GM19468 (cell line): ENCODE measurements around the gene CEP95.
"Not testable (repeated sequence)": the region's sequence is repeated elsewhere in the genome, so short reads cannot be mapped to it uniquely, and the experiment has no call there.

Experiments used
- ATAC-seq: cut with Tn5 transposase; IDR thresholded peaks from one replicate; pipeline ENCODE4 v1.9.1; 2021; ENCODE audit warnings: mild to moderate bottlenecking, moderate library complexity, moderate number of reproducible peaks; ENCODE audit not compliant: unreplicated experiment; ENCODE audit errors: extremely low read depth

Gene CEP95

DNA sequence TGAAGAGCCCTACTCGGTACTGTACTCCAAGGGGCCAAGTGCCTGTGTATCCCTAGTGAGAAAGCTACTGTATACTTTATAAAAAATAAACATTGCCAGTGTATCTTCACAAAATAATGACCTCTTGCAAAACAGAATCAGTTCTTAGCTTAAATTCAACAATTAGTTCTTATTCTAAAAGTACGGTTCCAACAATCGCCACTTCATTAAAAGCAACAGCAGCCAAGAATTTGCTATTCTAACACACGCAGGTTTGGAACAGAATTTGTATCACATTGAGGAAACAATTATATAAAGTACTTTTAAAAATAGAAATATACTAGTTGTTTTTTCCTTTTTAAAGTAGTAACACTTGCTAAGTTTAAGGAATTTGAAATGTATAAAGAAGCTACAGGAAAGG is 48.5 kb downstream of the CEP95 start:
- ATAC-seq, result no peak

DNA sequence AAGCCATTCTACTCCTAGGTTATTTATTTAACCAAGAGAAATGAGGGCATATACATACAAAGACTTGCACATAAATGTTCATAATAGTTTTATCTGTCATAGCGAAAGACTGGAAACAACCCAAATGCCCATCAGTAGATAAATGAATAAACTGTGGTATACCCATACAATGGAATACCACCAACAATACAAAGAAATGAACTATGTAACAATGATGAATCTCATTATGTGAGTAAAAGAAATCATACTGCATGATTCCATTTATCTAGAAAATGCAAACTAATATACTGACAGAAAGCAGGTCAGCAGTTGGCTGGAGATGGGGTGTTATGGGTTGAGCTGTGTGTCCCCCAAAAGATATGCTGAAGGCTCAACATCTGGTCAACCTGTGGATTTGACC is 57.3 kb downstream of the CEP95 start:
- ATAC-seq, result no peak

DNA sequence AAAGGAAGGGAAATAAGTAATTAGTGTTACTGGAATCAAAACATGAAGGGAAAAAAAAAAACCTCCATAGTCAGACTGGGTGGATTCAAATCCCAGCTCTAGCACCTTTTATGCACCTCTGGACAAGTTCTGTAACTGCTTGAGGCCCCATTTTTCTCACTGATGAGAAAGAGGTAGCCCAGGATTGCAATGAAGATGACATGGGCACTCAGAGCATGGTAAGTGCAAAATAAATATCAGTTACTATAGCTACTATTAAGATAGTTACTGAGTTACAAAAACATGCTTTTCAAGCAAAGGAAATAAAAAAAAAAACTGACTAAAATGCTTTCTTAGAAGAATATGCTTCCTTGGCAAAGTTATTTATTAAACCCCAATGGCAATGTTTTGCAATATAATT is 58.8 kb downstream of the CEP95 start:
- ATAC-seq, result no peak

DNA sequence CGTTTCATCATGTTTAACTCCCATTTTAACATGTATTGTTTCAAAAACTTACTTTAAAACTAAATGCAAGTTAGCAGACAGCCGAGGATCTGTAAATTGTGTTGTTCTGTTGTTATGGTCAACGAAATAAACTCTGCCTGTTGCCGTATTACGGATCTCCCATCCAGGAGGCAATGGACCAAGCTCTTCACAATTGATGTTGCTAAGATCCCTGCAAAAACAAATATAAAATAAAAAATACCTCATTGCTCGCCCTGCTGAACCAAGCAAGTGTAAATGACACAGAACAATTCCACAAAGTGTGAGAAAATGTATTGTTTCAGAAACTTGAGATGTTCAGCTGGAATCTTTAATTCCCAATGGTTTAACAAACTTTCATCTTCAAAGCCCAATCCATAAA is 65.0 kb downstream of the CEP95 start:
- ATAC-seq, result no peak

DNA sequence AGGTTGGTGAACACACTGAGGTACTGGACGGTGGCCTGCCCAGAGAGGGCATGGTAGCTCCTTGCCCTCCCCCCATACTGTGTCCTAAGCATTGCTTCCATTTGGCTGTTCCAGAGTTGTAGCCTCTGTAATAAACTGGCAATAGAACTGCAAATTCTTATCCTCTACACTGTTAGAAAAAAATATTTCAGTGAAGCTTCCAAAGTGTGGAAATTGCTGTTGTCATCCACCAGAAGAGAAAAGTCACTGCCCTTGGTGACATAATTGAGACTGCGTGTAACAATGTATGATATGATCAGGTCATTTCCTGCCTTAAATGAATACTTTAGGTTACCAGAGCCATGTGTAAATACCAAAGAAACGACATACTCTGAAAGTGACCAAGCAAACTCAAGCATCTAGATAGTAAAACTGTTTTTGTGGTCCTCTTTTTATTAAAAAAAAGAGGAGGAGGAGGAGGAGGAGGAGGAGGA is 65.9 kb downstream of the CEP95 start:
- no peak for ATAC-seq

DNA sequence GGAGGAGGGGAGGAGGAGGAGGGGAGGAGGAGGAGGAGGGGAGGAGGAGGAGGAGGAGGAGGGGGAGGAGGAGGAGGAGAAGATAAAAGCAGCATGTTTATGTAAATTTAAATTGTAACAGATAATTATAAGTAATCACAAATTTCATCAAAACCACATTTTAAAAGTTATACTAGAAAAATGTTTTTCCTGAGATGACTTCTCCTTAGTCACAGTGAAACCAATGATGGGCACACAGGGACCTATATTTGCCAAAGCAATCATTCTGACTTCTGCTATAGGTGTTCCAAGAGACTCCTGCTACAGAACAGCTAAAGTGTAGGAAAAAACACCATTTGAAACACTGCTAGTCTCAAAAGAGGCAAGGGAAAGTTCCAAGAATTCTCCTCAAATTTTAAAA is 66.4 kb downstream of the CEP95 start:
- ATAC-seq, result no peak

DNA sequence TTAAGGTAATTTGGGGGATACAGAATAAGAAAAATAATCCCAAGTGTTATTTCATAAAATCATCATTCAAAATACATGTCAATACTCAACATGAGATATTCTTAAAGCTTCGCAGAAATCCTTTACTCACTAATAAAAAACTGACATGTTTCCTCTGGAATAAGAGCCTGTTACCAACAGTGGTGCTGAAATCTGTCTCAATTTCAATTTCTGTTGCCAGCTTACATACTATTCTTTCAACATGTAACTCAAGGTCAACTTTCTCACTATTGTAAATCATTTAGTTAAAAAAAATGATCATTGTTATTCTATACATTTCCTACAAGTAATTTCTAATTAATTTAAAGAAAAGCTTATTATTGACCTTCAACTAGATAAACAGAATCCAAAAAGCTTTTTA is 67.9 kb downstream of the CEP95 start:
- ATAC-seq, result no peak

DNA sequence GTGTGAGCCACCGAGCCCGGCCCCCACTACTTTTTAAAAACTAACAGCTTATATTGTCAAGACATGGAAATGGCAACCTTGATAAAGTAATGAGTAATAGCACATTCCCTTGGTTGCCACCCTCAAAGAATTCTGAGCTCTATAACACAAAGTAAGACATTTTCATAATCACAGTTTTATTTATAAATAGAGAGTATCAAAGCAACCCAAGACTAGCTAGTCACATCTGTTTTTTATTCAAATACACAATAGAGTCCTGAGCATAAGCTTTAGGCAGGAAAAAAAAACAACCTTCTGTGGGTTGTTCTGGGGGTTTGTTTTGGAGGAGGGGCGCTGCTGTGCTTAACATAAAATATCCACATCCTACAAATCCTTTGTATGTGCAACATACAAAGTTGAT is 68.7 kb downstream of the CEP95 start:
- no peak for ATAC-seq

DNA sequence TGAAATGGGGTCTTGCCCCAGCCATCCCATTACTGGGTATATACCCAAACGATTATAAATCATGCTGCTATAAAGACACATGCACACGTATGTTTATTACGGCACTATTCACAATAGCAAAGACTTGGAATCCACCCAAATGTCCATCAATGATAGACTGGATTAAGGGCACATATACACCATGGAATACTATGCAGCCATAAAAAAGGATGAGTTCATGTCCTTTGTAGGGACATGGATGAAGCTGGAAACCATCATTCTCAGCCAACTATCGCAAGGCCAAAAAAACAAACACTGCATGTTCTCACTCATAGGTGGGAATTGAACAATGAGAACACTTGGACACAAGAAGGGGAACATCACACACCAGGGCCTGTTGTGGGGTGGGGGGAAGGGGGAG is 70.2 kb downstream of the CEP95 start:
- ATAC-seq, result not testable (repeated sequence)

DNA sequence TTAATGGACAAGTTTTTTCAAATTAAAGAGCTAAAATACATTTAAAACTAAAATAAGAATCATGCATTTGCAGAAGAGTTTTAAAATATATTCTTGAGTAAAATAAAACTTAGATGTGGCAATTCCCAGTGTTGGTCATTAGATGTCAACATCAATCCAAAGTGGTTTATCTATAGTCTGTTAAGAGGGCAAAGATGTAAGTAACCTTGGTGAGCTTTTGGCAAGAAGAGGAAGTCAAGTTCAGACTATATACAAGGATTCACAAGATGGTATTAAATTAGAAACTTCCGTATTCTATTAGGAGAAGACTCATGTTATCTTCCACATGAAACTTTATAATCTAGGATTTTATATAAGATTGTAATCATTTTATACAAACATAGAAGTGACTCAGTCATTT is 73.1 kb downstream of the CEP95 start:
- ATAC-seq, result no peak

DNA sequence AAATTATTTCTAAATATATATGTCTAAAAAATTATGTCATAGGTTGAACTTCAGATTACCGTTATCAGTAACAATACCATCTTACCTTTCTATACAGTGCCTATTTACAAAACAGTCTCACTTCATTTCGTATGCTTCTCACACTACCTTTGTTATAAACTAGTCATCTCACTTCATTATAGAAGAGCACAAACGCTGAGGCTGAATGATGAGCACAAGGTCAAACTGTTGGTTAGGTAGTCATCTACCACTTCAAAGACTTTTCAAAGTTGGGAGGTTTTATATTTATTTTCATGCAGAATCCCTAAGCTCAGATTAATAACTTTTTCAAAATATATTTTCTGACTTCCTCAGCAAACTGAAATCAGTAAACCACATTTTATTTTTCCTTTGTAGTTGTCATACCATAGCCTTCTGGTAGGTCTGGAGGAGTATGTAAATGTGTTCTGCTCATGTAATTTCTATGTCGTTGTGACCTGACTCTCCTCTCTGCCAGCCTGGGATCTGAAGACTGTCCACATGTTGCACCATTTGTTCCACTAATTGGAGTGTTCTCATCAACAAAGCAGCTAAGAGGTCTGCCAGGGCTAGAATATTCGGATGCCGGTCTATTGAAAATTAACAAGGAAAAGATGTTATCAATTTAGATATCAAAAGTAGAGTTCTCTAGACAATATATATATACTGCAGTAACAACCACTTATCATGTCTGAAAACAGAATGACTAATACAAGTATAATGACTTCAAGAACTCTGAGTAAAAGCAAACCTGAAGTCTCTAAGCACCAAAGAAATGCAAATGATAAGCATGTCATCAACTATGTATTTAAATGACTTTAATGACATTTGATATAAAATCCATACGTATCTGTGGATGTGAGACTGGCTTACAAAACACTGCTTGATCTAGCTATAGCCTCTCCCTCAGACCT is 73.9 kb downstream of the CEP95 start:
- ATAC-seq, result no peak

DNA sequence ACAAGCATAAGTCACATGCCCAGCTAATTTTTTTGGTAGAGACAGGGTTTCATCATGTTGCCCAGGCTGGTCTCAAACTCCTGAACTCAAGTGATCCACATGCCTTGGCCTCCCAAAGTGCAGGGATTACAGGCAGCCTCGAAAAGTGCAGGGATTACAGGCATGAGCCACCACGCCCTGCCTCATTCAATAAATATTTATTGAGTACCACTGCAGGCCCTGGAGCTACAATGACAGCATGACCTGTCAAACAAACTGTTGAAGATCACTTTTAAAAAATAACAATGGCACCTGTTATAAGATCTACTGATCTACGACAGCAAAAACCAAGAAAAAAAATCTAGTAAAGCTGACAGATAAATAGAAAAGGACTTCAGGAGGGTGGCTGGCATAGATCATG is 76.3 kb downstream of the CEP95 start:
- no peak for ATAC-seq

DNA sequence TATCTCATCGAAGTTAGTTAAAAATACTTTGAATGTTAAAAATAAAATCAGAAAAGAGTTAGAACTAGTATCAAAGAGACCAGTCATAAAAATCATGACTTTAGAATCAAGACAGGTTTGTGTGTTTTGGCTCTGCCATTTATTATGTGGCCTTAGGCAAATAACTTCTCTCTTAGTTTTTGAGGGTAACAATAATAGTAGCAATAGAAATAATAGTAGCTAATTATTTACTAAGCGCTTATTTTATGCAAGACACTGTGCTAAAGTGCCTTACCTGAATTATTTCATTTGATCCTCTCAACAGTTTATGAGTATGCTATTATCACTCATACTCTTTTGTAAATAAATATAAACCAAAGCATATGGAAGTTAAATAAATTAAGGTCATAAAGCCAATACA is 78.4 kb downstream of the CEP95 start:
- ATAC-seq, result no peak
